Activated CD4-positive, CD25-positive, alpha-beta regulatory T cell treated with anti-CD3 and anti-CD28 coated beads, Interleukin-2, amount 50 U/mL, for 16 hours (primary cell): ENCODE measurements around the gene GCAT.
"Not testable (repeated sequence)": the region's sequence is repeated elsewhere in the genome, so short reads cannot be mapped to it uniquely, and the experiment has no call there.

ENCODE experiments used
- DNase-seq: peaks from one replicate; pipeline ENCODE4 v3.0.0-alpha.2; 2020; ENCODE audit warnings: low read depth, low spot score

GCAT gene

DNA sequence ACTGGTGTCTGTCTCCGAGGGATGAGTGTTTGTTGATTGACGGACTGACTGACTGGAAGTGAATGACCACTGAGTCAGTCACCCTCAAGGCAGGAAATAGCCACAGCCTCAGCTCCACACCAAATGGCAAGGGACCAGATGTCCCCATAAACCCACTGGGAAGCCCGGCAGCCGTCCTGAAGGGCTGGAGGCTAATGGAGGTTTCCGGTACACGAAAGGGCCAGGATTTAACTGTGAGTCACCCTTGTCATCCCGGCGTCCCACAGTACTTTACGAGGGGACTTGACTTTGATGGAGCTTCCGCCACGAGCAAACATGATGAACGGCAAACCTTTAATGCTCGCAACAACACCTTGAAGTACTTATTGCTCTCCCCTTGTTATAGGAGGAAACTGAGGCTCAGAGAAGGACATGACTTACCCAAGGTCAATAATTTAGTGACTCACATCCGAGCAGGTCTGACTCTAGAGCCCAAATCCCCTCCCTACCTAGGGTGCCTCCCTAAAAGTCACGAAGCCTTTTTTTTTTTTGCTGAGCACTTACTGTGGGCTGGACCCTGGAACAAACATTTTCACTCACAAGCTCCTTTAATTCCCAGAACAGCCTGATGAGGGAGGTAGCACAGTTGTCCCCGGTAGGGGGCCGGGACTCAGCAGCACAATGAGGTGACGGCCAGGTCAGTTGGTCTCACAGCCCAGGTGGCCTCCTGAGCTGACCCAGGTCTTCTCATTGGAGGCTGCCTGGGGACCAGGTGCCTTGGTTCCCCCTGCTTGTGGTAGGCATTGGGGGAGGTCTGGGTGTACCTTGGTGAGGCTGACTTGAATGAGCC lies 25.2 kb upstream of the GCAT start:
- no peak for DNase-seq

DNA sequence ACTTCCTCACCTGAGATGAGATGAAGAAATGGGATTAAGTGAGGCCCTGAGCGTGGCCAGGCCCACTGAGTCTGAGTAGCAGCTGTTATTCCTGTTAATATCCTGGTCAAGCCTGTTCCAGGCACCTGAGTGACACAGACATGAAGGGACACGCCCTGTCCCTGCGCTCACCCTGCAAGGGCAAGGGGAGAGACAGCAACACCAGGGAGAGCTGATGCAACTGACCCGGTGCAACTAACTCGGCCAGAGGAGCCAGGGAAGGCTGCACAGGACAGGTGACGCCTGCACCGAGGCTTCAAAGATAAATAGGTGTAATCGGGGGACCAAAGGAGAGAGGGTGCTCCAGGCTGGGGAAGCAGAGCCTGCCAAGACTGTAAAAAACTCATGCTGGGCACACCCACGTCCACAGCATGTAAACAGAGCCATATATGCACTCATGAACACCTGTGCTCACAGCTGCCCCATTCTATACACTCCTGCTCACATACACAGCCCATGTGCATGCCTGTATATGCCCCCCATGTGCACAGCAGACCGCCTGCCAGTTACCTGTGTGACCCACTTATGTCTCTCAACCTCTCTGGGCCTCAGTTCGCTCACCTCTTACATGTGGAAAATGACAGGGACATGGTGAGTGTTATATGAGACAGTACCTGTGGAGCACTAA lies 22.8 kb upstream of the GCAT start:
- no peak for DNase-seq

DNA sequence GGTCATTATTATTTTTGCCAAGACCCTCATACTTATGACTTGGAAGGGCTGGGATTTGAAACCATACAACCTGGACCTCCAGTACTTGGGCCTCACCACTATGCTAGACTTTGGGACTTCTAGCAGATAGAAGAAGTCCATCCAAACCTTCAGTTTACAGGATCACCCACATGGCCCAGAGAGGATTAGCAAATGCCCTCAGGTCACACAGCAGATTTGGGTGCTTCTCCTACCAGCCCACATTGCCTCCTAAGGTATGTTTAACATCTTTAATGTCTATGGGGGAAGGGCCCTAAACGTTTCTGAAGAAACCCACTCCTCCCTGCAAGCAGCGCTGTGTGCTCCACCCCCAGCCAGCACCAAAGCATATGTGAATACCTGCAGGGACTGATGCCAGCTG lies 17.5 kb upstream of the GCAT start:
- DNase-seq: no peak

DNA sequence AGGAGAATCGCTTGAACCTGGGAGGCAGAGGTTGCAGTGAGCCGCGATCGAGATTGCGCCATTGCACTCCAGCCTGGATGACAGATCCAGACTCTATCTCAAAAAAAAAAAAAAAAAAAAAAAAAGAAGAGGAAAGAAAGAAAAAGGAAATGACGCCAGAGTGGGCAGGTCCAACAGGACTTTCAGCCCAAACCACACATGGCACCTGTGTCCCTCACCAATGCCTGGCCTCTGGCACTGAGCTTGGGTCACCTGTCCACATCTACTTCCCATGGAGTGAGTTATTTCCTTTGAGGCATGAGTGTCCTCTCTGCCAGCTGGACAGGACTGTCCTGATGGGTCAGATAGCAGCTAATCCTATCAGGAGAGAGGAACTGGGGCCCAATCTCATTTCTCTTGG lies 15.2 kb upstream of the GCAT start:
- DNase-seq: no peak

DNA sequence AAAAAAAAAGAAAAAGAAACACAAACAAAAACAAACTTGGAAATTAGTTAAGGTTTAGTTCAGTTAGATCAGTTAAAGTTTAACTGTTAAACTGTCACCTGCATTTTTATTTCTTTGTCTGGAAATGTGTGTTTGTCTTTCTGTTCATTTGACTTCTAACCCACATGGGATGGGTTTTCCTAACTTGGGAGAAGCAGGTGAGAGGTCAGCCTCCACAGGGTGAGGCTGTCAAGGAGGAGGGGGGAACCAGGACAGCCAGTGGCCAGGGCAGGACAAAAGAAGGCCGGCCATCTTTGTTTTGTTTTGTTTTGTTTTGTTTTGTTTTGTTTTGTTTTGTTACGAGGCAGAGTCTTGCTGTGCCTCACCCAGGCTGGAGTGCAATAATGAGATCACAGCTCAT lies 13.4 kb upstream of the GCAT start:
- no peak for DNase-seq

DNA sequence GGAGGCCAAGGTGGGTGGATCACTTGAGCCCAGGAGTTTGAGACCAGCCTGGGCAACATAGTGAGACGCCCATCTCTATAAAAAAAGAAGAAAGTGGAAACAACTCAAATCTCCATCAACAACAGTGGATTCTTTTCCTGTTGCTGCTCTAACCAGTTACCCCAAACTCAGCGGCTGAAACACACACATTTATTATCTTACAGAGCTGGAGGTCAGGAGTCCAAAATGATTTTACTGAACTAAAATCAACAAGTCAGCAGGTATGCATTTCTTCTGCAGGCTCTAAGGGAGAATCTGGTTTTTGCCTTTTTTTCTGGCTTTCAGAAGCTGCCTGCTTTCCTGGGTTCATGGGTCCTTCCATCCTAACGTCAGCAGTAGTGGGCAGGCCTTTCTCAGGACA lies 11.7 kb upstream of the GCAT start:
- DNase-seq: no peak

DNA sequence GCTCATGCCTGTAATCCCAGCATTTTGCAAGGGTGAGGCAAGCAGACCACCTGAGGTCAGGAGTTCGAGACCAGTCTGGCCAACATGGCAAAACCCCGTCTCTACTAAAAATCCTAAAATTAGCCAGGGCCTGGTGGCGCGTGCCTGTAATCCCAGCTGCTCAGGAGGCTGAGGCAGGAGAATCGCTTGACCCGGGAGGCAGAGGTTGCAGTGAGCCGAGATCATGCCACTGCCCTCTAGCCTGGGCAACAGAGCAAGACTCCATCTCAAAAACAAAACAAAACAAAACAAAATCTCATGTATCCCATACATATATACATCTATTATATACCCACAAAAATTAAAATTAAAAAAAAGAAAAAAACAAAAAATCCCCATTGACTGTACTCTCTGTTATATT lies 10.5 kb upstream of the GCAT start:
- DNase-seq: not testable (repeated sequence)

DNA sequence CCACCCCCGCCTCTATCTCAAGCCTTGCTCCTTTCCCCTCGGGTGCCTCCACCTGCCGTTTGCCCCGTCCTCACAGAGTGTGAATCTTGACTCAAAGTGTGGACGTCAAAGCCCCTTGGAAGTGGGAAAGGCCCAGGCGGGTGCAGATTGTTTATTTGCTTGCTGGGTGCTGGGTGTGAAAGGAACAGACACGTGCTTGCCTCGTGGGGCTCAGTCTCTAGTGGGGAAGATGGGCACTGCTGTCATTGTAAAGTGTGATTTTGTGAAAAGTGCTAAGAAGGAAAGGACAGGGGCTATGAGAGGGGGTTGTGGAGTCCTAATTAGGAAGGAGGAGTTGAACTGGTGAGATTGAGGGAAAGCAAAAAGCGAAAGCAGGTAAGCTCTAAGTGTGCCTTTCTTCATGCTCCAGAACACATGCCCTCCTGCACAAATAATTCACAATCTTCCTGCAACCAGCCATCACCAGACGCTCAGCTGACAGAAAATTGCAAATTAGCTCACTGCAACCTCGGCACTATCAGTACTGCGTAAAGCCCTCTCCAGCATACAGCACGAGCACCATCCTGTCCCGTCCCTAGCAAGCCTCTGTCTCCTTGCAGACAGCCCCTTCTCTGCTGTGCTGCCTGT lies 9.7 kb upstream of the GCAT start:
- no peak for DNase-seq

DNA sequence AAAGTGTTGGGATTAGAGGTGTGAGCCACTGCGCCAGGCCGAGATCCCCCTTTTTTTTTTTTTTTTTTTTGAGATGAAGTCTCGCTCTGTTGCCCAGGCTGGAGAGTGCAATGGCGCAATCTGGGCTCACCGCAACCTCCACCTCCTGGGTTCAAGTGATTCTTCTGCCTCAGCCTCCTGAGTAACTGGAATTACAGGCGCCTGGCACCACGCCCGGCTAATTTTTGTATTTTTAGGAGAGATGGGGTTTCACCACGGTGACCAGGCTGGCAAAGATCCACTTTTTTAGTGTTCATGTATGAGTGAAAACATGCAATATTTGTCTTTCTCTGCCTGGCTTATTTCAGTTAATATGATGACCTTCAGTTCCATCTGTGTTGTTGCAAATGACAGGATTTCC lies 7.8 kb upstream of the GCAT start:
- not testable (repeated sequence) for DNase-seq

DNA sequence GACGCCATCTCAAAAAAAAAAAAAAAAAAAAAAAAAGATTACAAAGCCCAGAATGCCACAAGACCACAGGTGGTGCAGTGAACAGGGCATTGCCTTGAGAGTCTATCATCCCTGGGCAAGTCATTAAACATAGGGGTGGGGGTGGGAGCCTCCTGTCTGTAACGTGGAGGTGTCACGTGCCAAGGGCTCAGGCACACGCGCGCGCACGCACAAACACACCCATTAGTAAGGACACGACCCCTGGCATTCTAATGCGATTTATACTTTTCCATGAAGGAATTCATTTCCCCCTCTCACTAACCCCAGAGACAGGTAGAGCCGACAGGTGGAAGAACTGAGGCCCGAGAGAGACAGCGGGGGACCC lies 5.8 kb upstream of the GCAT start:
- DNase-seq: no peak

DNA sequence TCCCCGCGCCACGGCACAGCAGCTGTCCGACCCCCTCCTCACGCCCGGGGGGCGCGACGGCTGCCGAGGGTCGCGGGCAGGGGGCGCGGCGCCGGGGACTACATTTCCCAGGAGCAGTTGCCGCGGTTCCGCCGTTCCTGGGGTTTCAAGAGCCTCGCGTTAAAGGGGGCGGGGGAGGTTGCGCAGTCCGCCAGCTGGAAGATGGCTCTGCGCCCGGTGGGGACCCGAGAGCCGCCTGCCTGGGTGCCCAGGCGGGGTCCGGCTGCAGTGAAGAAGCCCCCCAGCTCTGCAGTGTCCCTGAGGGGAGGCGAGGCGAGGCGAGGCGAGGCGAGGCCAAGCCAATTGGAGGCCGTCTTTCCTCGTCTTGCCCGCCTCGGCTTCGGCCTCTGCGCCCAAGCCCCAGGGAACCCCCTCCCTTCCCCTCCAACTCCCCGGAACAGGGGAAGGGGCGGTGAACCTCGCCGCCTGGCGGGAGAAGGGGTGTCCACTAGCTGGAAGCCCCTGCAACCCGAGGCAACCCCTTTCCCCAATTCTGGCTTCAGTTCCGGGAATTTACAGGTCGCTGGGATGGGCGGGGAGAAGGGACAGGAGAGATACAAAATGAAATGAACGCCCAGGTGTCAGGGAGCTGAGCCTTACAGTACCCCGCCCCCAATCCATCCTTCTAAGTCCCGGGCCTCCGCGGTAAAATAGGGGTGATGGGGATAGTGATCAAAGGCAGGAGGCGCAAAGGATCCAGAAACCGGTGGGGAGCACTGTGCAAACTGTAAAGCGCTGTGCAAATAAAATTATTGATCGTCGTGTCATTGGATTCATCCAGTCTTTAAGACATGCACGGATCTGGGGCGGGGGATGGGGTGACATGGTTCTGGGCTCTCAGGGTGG lies 5.2 kb upstream of the GCAT start:
- DNase-seq: no peak

DNA sequence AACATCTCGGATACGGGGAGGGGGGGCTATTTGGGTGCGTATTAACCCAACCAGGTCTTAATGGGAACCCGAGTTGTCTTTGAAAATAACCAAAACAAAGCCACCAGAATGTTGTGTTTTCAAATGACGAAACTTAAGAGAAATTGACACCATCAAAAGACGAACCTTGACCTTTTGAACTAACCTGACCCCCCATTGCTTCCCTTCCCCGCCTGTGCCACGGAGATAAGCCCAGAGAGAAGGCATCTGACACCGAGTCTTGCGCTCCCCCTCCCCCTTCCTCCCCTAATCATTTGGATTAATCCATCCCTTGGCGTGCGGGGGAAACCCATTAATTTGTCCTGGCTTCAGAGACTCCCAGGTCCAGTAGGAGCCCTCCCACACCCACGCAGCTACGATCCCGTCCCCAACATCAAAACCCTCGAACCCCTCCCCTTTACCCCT lies 4.5 kb upstream of the GCAT start:
- no peak for DNase-seq

DNA sequence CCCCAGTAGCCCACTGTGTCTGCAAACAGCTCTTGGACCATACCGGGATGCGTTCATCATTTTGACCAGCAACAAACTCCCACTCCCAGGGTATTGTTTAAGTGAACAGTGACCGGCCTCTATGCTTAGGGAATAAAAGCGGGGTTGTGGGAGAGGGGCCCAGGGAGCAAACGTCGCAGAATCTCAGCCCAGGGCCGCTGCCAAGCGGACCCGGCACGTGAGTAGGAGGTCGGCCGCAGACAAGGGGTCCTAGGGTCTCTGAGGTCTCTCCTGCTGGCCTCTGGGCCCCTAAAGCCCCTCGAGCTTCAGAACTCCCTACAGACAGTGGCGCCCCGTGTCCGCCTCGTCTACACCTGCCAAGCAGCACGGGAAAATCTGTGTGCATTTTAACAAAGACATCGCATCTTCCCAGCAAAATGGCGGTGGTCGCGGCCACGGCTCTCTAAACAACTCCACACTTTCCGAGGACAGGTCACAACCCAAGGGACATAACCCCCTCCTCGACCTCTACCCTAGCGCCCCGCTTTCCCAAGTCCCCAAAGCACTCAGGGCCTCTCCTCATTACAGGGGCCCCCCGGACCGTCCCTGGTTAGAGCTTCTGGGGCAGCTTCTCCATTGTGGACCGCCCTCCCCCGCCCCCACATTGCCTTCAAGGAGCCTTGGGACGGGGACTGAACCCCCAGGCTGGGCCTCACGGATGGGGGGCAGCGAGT lies 3.9 kb upstream of the GCAT start:
- no peak for DNase-seq

DNA sequence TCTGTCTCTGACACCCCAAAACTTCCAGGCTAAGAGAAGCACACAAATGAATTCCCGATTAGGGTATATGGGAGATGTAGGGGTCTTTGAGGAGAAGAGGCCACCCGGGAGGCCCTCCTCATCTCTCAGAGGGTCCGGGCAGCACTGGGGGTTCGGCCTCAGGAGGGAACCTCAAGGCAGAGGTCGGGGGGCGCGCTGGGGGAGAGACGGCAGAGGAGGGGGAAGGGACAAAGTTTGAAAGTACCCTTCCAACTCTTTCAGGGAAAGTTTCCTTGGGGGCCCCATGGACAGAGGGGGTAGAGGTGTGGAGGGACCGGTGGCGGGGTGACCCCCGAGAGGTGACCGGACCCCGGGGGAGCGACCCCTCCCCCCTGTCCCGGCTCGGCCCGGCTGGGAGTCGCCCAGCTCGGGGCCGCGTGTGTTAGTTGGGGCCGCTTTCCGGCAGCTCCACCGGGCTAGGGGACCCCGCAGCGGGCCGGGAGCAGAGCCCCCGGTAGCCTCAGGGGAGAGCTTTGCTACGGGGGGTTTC lies 3.3 kb upstream of the GCAT start:
- no peak for DNase-seq

DNA sequence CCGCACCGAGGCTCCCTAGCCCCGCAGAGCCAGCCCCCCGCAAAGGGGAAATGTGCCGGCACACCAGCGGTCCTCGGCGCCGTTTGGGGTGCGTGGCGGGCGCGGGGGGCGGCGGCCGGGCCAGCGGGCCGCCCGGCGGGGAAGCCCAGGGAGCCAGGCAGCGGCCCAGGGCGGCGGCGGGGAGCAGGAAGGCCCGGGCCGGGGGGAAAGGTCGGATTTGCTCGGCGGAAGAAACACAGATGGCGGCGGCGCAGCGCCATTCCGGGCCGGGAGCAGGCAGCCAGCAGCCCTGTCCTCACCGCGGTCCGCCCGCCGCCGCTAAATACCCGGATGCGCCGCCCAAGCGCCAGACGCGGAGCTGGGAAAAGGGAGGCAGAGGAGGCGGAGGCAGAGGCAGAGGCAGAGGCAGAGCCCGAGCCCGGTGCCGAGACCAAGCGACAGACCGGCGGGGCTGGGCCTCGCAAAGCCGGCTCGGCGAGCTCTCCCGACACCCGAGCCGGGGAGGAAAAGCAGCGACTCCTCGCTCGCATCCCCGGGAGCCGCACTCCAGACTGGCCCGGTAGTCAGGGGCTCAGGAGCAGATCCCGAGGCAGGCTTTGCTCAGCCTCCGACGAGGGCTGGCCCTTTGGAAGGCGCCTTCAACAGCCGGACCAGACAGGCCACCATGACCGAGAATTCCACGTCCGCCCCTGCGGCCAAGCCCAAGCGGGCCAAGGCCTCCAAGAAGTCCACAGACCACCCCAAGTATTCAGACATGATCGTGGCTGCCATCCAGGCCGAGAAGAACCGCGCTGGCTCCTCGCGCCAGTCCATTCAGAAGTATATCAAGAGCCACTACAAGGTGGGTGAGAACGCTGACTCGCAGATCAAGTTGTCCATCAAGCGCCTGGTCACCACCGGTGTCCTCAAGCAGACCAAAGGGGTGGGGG lies 2.6 kb upstream of the GCAT start:
- no peak for DNase-seq

DNA sequence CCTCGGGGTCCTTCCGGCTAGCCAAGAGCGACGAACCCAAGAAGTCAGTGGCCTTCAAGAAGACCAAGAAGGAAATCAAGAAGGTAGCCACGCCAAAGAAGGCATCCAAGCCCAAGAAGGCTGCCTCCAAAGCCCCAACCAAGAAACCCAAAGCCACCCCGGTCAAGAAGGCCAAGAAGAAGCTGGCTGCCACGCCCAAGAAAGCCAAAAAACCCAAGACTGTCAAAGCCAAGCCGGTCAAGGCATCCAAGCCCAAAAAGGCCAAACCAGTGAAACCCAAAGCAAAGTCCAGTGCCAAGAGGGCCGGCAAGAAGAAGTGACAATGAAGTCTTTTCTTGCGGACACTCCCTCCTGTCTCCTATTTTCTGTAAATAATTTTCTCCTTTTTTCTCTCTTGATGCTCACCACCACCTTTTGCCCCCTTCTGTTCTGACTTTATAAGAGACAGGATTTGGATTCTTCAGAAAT lies 1.9 kb upstream of the GCAT start:
- no peak for DNase-seq

DNA sequence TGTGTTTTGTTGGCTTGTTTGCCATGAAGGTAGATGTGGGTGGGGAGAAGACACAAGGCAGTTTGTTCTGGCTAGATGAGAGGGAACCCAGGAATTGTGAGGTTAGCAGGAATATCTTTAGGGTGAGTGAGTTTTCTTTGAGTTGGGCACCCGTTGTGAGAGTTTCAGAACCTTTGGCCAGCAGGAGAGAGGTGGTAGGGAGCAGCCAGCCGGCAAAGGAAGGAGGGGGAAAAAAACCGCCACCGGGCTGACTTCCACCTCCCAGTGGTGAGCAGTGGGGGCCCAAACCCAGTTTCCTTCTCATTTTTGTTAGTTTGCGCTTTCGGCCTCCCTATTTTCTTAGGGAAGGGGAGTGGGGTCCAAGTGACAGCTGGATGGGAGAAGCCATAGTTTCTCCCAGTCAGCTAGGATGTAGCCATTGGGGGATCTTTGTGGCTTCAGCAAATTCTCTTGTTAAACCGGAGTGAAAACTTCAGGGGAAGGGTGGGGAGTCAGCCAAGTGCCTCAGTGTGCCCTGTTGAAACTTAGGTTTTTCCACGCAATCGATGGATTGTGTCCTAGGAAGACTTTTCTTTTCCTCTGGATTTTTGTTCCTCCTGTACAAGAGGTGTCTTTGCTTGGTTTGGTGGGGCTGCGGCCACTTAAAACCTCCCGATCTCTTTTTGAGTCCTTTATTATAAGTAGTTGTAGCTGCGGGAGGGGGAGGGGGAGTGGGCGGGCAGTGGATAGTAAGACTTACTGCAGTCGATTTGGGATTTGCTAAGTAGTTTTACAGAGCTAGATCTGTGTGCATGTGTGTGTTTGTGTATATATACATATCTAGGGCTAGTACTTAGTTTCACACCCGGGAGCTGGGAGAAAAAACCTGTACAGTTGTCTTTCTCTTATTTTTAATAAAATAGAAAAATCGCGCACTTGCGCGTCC lies 1.1 kb upstream of the GCAT start:
- no peak for DNase-seq

DNA sequence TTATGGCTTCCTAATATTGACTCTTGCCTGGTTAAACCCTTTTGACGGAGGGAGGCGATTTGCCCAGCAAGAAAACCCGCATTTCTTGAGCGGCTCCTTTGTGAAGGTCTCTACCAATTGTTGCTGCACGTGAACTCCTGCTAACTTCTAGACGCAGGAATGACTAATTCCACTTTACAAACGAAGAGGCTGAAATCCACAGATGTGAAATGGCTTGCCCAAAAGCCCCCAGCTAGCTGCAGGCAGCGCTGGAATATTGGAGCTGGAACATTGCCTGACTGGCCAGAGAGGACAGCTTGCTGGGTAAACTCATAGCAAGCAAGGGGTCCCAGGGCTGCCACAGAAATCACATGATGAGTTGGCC lies 542 bp downstream of the GCAT start:
- no peak for DNase-seq
